NOMO-1 treated with dmso at 0.1 percent for 144 hours (cell line): ENCODE results near the gene TRIM31.
"Not testable (repeated sequence)": the region's sequence is repeated elsewhere in the genome, so short reads cannot be mapped to it uniquely, and the experiment has no call there.

Source experiments
- DNase-seq: peaks from one replicate; lab custom pipeline; 2025; ENCODE audit not compliant: unreplicated experiment; lab: John Stamatoyannopoulos, UW

Gene TRIM31

GRCh38 chr6:30118691-30119090, 5.8 kb upstream of the TRIM31 start:
- not testable (repeated sequence) for DNase-seq

GRCh38 chr6:30116724-30117123, 3.8 kb upstream of the TRIM31 start:
- no peak for DNase-seq

DNA sequence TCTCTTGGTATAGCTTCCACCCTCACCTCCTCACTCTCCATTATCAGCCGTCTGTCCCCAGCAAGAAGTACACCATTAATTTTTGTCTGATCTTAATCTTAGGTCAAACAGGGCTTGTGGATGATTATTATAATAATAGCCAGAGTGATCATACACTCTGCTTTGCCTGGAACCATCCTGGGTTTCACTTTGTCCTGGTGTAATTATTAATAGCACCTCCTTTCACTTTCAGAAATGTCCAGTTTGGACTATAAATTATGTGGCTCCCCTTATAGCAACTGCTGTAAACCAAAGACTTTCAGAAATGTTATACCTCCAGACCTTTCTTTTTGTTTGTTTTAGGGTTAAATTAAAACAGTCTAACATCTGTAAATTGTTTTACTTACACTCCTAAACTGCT, 951 bp upstream of the TRIM31 start:
- DNase-seq, result no peak

- DNase-seq, result no peak
Observed at GRCh38 chr6:30112402-30112994, 392 bp downstream of the TRIM31 start.

GRCh38 chr6:30111266-30111856, 1.5 kb downstream of the TRIM31 start:
- DNase-seq, result no peak

GRCh38 chr6:30104661-30105060, 8.2 kb downstream of the TRIM31 start:
- no peak for DNase-seq

DNA sequence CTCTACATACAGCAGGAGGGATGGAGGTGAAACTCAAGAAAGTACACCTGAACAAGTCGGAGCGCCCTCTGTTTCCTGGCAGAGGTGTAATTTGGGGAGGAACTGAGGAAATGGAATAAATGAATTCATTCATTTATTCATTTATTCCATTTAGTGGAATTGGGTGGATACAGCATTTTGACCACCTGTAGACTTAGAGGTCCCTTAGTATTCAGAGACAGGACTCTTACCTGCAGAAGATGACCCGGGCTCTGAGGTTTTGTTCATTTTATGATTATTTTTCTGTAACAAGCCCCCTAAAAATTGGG, 9.1 kb downstream of the TRIM31 start:
- no peak for DNase-seq

- DNase-seq, result peak; percentile 76
Observed at GRCh38 chr6:30102970-30103871, 9.7 kb downstream of the TRIM31 start.

DNA sequence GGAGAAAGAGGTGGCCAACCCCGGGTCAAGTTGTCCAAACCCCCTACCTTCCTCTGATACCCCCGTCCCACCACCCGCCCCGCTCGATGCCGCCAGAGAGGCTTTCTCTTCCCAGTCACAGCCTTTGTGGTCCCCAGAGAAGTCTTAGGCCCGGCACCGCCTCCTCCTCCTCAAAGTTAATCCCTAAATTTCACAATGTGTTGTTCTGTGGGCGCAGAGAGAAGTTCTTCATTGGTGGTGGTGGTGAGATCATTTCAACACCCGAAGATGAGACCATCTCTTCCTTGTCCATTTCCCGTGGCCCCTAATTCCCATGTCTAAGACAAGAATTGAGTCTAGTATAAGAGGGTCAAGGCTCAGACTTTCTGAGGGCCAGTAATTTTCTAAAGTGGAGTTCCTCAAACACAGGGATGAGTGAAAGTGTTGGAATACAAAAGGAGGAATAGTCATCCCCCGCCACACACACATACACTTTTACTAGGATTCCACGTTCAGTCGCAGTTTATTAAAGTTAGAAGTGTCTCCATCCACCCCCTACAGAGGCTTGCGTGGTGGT, 10.4 kb downstream of the TRIM31 start:
- no peak for DNase-seq

GRCh38 chr6:30101444-30102413, 11.2 kb downstream of the TRIM31 start:
- peak; percentile 21 for DNase-seq

- no peak for DNase-seq
Observed at GRCh38 chr6:30100585-30101443, 12.1 kb downstream of the TRIM31 start.

DNA sequence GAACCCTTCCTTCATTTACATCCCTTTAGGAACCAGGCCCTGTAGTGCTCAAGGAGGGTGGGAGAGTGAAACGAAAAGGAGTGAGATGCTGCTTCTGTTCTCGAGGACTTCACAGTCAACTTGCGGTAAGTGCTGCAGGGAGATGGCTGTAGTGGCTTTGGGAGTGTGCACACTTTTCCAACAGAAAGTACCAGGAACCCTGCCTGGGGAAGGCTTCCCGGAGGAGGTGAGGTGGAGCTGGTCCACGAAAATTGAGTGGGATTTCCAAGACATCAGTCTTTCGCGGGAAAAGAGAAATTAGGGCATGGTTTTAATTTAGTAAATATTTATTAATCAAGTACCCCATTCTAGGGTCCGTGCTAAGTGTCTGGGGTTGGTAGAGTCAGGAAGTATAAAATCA, 12.7 kb downstream of the TRIM31 start:
- DNase-seq, result no peak

- DNase-seq, result no peak
Observed at GRCh38 chr6:30097902-30098768, 14.8 kb downstream of the TRIM31 start.

DNA sequence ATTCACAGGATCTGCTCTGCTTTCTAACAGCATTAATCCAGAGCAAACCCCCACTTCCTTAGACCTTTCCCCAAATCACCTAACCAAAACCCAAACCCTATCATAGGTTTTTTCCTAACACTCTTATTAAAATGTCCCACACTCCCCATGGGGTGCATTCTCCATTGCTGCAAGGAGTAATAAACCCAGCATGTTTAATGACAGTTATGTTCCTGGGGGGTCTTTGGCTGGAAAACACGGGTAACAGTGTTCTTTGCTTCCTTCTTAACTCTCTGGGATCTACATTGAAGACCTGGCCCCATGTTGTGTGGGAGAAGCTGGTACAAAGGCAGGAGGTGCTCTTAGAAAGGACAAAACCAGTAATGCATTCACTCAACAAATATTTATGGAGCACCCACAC, 16.1 kb downstream of the TRIM31 start:
- DNase-seq, result no peak

DNA sequence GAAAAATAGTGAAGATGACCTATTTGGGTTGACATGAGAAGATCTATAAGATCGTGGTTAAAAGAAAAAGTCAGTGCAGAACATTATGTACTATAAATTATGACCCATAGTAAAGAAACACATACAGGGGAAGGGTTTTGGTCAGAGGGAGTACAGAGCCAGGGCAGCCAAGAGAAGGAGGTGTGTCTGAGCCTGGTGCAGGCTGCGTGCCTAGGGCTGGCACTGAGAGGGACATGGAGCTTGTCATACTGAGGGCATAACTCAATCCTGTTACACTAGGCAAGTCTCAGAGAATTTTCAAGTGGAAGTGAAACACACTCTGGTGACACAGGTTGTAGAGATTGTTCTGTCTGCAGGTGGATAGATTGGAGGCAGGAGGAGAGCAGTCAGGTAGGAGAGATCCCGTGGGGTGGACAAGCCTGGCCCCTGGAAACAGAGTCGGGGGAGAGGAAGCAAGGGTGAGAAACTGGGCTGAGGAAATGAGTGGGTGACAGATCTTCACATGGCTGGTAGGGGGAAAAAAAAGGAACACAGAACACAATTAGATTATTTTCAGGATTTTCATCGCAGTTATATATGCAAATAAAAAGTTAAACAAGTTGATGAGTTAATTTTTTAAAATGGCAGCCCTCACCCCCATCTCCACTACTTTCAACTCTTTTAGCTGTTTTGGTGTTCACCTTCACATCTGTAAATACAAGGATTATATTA, 18.8 kb downstream of the TRIM31 start:
- DNase-seq, result no peak

DNA sequence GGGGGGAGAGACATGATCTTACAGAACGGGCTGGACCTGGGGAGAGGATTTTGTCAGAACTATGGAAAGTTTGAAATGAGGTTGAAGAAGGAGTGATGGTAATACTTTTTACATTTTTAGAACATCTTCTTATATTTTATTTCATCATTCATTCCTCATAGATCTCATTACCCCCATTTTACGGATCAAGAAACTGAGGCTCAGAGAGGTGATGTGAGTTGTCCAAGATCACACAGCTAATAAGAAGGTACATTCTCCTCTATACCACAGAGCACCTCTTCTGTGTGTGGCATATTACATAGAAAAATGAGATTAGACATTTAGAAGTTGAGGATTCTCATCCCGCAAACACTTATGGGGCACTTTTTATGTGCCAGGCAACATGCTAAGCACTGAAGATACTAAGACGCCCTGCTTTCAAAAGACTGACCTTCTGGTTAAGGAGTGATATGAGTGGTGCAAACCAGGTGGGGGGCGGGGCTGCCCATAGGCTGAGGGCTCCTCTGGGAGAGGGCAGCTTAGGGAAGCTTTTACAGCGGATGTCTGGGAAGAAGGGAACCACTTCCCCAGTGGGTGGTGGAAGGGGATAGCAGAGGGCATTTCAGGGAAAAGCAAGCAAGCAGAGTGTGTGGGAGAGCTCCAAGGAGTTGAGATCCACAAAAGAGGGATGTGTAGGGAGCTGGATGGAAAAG, 19.9 kb downstream of the TRIM31 start:
- no peak for DNase-seq

- DNase-seq, result no peak
Observed at GRCh38 chr6:30091577-30092381, 21.1 kb downstream of the TRIM31 start.
